Measurements from ENCODE around the gene ZKSCAN4. TPM values are rescaled to one million over a fixed set of nuclear protein-coding genes. Genes with fewer than 3 reads are reported as not detected.
A peak's percentile ranks its signal among the peaks of the same experiment; 100 is the strongest.

Gene ZKSCAN4
- total and polyA plus RNA-seq, 10 of the 15 experiments (the other 5 are each of a cell fraction or from before 2014, with no cell fraction given): 3.0 to 6.5 (median 5.0) TPM

DNA sequence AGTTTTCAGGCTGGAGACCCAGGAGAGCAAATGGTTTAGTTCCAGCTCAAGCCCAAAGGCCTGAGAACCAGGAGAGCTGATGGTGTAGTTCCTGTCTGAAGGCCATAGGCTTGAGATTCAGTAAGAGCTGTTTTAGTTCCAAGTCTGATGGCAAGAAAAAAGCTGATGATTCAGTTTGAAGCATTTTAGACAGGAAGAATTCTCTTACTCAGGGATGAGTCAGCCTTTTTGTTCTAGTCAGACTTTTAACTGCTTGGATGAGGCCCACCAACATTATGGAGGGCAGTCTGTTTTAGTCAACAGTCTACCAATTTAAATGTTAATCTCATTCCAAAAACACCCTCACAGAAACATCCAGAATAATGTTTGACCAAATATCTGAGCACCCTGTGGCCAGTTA lies 17.4 kb upstream of the ZKSCAN4 start (continued):
- TF ChIP-seq NR2C2 (IDR thresholded peaks at IDR 0.05; ENCODE audit: borderline replicate concordance, control insufficient read depth, insufficient read length, low read depth): no peak
- TF ChIP-seq CHD2 (IDR thresholded peaks at IDR 0.05; ENCODE audit: borderline replicate concordance, low read depth, low read length): no peak
- no peak for TF ChIP-seq JUNB (IDR thresholded peaks at IDR 0.05)
- no peak for TF ChIP-seq MEF2B (IDR thresholded peaks at IDR 0.05; ENCODE audit: partially characterized antibody, poor library complexity, severe bottlenecking)
- TF ChIP-seq KAT2A (conservative IDR thresholded peaks at IDR 0.05; ENCODE audit: control insufficient read depth, low read depth, low read length): no peak
- TF ChIP-seq, protein P1, sequence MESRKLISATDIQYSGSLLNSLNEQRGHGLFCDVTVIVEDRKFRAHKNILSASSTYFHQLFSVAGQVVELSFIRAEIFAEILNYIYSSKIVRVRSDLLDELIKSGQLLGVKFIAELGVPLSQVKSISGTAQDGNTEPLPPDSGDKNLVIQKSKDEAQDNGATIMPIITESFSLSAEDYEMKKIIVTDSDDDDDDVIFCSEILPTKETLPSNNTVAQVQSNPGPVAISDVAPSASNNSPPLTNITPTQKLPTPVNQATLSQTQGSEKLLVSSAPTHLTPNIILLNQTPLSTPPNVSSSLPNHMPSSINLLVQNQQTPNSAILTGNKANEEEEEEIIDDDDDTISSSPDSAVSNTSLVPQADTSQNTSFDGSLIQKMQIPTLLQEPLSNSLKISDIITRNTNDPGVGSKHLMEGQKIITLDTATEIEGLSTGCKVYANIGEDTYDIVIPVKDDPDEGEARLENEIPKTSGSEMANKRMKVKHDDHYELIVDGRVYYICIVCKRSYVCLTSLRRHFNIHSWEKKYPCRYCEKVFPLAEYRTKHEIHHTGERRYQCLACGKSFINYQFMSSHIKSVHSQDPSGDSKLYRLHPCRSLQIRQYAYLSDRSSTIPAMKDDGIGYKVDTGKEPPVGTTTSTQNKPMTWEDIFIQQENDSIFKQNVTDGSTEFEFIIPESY (IDR thresholded peaks at IDR 0.05): no peak
- no peak for TF ChIP-seq FOS (IDR thresholded peaks at IDR 0.05; ENCODE audit: borderline replicate concordance, extremely low read depth, insufficient read length)

DNA sequence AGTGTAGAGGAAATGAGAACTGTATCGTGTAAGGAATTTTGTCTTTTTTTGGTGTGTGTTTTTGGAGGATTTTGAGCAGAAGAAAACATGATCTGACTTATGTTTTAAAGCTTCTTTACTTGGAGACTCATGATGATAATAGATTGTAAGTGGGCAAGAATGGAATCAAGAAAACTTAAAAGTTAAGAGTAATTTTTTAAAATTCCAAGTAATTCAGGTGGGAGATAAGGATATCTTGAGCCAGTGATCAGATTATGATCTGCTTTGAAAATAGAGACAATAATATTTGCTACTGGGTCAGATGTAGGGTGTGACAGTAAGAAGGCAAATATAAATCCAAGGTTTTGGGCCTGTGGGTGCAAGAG lies 15.6 kb upstream of the ZKSCAN4 start:
- Histone ChIP-seq H3K79me2 (ENCODE audit: control insufficient read depth, insufficient read depth, low read length) (peaks cover 11% of the 10 kb centered on the region), H3K36me3 (ENCODE audit: control insufficient read depth in 2 of 2, insufficient read depth in 2 of 2, low read length in 1 of 2) (no peaks in the 10 kb centered on the region), H3K4me1 (ENCODE audit: control insufficient read depth, insufficient read depth, low read length) (no peaks in the 10 kb centered on the region), H3K27me3 (replicated peaks in 1 of 2; ENCODE audit: control insufficient read depth in 2 of 2, insufficient read depth in 2 of 2, low read length in 1 of 2) (no peaks in the 10 kb centered on the region), H4K20me1 (ENCODE audit: control insufficient read depth, insufficient read depth) (no peaks in the 10 kb centered on the region), H2AFZ (ENCODE audit: control insufficient read depth, low read depth, low read length) (peak overlapping the region; percentile 87), H3K27ac (ENCODE audit: control insufficient read depth, insufficient read depth) (peak overlapping the region; percentile 84; the same call in 1 of the 2 replicates), H3K9ac (ENCODE audit: control insufficient read depth, insufficient read depth, low read length) (peak overlapping the region; percentile 77), H3K9me3 (replicated peaks; ENCODE audit: control insufficient read depth, insufficient read depth, low read length) (no peaks in the 10 kb centered on the region; the same call in 2 of the 3 replicates), H3K4me3 (peak overlapping the region; percentile 96), H3K4me2 (ENCODE audit: control insufficient read depth, insufficient read depth) (peak overlapping the region; percentile 92)
- in situ Hi-C loops (cut with MboI) (no loop called here), intact Hi-C loops (cut with micrococcal nuclease; ENCODE audit: unreplicated experiment) (loop anchor here (2.0 to 5.0 kb wide), 3 partner anchors 15 to 90 kb away; partner anchors contain the start of genes ZKSCAN4 and ZSCAN31)
- WGBS (ENCODE audit: insufficient coverage, insufficient replicate concordance, low lambda C conversion rate, missing lambda C conversion rate): 0% methylated on average over 1 of the region's 1 CpG
- ChIA-PET POLR2A (interaction anchor here (1.0 to 2.7 kb wide), 5 partner anchors 14 to 126 kb away, joined by 3 to 11 read pairs (median 5); partner anchors contain the start of genes PGBD1, ZKSCAN4, ZKSCAN8 and ZSCAN31), SMC1A (ENCODE audit: uncharacterized antibody, unreplicated experiment) (interaction anchor here (1.1 to 4.0 kb wide), 14 partner anchors 10 to 151 kb away, joined by 3 to 30 read pairs (median 8); partner anchors contain the start of genes PGBD1, ZKSCAN3, ZKSCAN4 and ZSCAN31), CTCF (interaction anchor here (0.5 to 2.6 kb wide), 8 partner anchors 11 to 1080 kb away, joined by 3 to 14 read pairs (median 4); no protein-coding TSS in a partner anchor), RAD21 (ENCODE audit: unreplicated experiment) (interaction anchor here (0.6 to 3.3 kb wide), 9 partner anchors 13 to 163 kb away, joined by 3 to 22 read pairs (median 5); partner anchors contain the start of genes PGBD1, ZKSCAN4 and ZKSCAN8)
- FAIRE-seq (no peak), DNase-seq (ENCODE audit: low read depth, low spot score) (no peak), ATAC-seq (no peak)
- BruUV-seq (replicated peaks): TSS peak; percentile 74
- TF ChIP-seq SUZ12 (IDR thresholded peaks at IDR 0.05; ENCODE audit: unreplicated experiment) (no peak), MTA2 (IDR thresholded peaks at IDR 0.05; ENCODE audit: low read depth) (no peak), BCL11A (IDR thresholded peaks at IDR 0.05; ENCODE audit: low read depth, low read length) (no peak), TCF3 (IDR thresholded peaks at IDR 0.05; ENCODE audit: borderline replicate concordance, insufficient read depth, low read depth, low read length) (no peak), BHLHE40 (IDR thresholded peaks at IDR 0.05; ENCODE audit: borderline replicate concordance in 1 of 2, low read depth in 2 of 2, low read length in 1 of 2) (no peak), TAF1 (IDR thresholded peaks at IDR 0.05; ENCODE audit: borderline replicate concordance, low read depth, low read length) (no peak)
- TF ChIP-seq, protein P2, sequence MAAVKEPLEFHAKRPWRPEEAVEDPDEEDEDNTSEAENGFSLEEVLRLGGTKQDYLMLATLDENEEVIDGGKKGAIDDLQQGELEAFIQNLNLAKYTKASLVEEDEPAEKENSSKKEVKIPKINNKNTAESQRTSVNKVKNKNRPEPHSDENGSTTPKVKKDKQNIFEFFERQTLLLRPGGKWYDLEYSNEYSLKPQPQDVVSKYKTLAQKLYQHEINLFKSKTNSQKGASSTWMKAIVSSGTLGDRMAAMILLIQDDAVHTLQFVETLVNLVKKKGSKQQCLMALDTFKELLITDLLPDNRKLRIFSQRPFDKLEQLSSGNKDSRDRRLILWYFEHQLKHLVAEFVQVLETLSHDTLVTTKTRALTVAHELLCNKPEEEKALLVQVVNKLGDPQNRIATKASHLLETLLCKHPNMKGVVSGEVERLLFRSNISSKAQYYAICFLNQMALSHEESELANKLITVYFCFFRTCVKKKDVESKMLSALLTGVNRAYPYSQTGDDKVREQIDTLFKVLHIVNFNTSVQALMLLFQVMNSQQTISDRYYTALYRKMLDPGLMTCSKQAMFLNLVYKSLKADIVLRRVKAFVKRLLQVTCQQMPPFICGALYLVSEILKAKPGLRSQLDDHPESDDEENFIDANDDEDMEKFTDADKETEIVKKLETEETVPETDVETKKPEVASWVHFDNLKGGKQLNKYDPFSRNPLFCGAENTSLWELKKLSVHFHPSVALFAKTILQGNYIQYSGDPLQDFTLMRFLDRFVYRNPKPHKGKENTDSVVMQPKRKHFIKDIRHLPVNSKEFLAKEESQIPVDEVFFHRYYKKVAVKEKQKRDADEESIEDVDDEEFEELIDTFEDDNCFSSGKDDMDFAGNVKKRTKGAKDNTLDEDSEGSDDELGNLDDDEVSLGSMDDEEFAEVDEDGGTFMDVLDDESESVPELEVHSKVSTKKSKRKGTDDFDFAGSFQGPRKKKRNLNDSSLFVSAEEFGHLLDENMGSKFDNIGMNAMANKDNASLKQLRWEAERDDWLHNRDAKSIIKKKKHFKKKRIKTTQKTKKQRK (IDR thresholded peaks at IDR 0.05; ENCODE audit: low read depth, low read length): no peak
- TF ChIP-seq, protein P1 (IDR thresholded peaks at IDR 0.05): no peak

Data from GM12878 (cell line).